ENCODE results near the gene UBE2A. TPM values are rescaled to one million over a fixed set of nuclear protein-coding genes. Genes with fewer than 3 reads are reported as not detected.
A peak's percentile ranks its signal among the peaks of the same experiment; 100 is the strongest.

The UBE2A gene
- total RNA-seq, 6 donors from 2014 or later: 15.0 to 48.6 (median 40.8) TPM

DNA sequence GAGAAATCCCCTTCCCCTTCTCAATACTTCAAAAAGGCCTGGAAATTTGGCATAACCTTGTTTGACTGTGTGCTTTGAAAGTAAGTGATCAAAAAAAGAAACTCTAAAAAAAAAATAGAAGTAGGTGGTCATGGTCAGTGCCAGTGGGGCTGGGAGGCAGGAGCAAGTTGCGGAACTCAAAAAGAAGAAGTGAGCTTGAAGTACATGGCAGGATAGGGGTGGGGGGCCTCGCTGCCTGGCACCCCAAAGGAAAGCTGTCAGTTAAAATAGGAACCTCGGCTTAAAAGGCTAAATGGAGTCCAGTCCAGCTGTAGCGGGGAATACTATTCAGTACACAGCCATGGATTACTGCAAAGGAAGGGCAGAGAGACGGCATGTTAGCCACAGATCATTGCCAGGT is 44.1 kb downstream of the UBE2A start:
- Histone ChIP-seq H3K9me3 (no peaks in the 10 kb centered on the region), H3K27me3 (no peaks in the 10 kb centered on the region), H3K4me1 (no peaks in the 10 kb centered on the region), H3K36me3 (no peaks in the 10 kb centered on the region), H3K4me3 (no peak overlapping the region), H3K27ac (peak overlapping the region in 1 of 4 donors; percentile 1)
- ATAC-seq (ENCODE audit: low FRiP score in 2 of 2): peak; percentile 50 to 55
- no peak for TF ChIP-seq EP300 (IDR thresholded peaks at IDR 0.05)
- DNase-seq: peak in 1 of 2 donors; percentile 61
- WGBS, 2 donors: 55 to 66% methylated on average over 5 of the region's 5 CpGs

DNA sequence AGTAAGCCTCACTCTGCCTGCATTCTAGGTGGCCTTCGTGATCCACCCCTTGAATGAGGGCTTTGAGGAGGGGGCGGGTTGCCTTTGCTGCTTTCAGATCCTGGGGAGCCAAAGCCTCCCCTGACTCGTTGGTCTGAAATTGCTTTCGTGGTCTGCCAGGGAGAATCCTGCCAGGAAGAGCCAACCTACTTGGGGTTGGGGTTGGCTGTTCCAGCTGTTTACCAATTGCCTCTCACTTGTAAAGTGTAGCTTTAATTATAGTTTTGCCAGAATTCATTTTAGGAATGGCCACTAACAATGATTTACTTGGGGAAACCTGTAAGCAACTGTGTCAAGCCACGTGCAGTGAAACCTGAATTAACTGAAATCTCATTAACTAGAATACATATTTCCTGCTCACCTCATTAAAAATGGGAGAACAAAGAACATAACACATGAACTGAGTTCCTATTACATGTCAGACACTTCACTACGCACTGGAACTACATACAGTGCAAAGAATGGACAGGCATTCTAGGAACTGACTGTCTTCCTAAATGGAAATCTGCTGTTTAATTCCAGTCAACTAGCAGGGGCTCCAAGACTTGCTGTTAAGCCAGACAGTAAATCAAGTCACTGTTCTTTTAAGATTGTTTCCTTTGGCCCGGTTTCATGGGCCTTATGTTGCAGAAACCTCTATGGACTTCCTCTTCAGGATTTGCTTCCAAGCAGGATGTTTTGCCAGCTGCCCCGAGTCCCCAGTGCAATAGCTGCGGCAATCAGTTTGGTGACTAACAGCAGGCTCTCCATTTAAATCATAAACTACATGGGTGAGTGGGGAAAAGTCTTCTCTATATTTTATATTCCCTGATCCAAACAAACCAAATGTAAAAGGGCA is 48.2 kb downstream of the UBE2A start:
- 43 to 68% methylated on average over 2 to 9 of the region's 9 CpGs for WGBS, 2 donors

DNA sequence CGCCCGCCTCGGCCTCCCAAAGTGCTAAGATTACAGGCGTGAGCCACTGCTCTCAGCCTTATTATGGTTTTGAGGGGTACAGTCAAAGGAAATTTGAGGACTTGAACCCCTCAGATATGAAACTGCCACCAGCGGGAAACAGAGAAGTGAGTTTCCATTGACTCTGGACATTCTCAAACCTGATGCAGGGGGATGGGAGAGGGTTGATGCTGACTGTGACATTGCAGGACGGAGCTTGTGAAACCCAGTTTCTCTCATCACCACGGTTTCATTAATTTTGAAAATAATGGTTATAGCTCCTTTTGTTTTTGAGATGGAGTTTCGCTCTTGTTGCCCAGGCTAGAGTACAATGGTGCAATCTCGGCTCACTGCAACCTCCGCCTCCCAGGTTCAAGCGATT is 50.1 kb downstream of the UBE2A start:
- Histone ChIP-seq H3K27me3 (no peaks in the 10 kb centered on the region), H3K4me3 (no peak overlapping the region), H3K4me1 (no peaks in the 10 kb centered on the region), H3K36me3 (peaks cover 0 to 3% (median 0%) of the 10 kb centered on the region in 4 donors), H3K27ac (no peak overlapping the region), H3K9me3 (no peaks in the 10 kb centered on the region)
- 92 to 95% methylated on average over 6 to 11 of the region's 11 CpGs for WGBS, 2 donors
- TF ChIP-seq, protein P1, sequence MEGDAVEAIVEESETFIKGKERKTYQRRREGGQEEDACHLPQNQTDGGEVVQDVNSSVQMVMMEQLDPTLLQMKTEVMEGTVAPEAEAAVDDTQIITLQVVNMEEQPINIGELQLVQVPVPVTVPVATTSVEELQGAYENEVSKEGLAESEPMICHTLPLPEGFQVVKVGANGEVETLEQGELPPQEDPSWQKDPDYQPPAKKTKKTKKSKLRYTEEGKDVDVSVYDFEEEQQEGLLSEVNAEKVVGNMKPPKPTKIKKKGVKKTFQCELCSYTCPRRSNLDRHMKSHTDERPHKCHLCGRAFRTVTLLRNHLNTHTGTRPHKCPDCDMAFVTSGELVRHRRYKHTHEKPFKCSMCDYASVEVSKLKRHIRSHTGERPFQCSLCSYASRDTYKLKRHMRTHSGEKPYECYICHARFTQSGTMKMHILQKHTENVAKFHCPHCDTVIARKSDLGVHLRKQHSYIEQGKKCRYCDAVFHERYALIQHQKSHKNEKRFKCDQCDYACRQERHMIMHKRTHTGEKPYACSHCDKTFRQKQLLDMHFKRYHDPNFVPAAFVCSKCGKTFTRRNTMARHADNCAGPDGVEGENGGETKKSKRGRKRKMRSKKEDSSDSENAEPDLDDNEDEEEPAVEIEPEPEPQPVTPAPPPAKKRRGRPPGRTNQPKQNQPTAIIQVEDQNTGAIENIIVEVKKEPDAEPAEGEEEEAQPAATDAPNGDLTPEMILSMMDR (IDR thresholded peaks at IDR 0.05): no peak
- TF ChIP-seq POLR2A (IDR thresholded peaks at IDR 0.05) (no peak), EP300 (IDR thresholded peaks at IDR 0.05) (no peak), POLR2AphosphoS5 (IDR thresholded peaks at IDR 0.05) (no peak)
- no peak for ATAC-seq (ENCODE audit: low FRiP score in 2 of 2)
- DNase-seq: no peak

More for the DNA sequence above, 48.2 kb downstream of the UBE2A start:
- DNase-seq (peak in 1 of 2 donors; percentile 24), ATAC-seq (ENCODE audit: low FRiP score in 2 of 2) (peak in 1 of 2 donors; percentile 43)
- Histone ChIP-seq H3K4me3 (no peak overlapping the region), H3K4me1 (no peaks in the 10 kb centered on the region), H3K9me3 (no peaks in the 10 kb centered on the region), H3K27me3 (no peaks in the 10 kb centered on the region), H3K36me3 (no peaks in the 10 kb centered on the region), H3K27ac (peak overlapping the region in 1 of 4 donors; percentile 58)
- no peak for TF ChIP-seq POLR2A (IDR thresholded peaks at IDR 0.05)
- TF ChIP-seq, protein P1 (IDR thresholded peaks at IDR 0.05): no peak
- no peak for TF ChIP-seq POLR2AphosphoS5 (IDR thresholded peaks at IDR 0.05)
- no peak for TF ChIP-seq EP300 (IDR thresholded peaks at IDR 0.05)

DNA sequence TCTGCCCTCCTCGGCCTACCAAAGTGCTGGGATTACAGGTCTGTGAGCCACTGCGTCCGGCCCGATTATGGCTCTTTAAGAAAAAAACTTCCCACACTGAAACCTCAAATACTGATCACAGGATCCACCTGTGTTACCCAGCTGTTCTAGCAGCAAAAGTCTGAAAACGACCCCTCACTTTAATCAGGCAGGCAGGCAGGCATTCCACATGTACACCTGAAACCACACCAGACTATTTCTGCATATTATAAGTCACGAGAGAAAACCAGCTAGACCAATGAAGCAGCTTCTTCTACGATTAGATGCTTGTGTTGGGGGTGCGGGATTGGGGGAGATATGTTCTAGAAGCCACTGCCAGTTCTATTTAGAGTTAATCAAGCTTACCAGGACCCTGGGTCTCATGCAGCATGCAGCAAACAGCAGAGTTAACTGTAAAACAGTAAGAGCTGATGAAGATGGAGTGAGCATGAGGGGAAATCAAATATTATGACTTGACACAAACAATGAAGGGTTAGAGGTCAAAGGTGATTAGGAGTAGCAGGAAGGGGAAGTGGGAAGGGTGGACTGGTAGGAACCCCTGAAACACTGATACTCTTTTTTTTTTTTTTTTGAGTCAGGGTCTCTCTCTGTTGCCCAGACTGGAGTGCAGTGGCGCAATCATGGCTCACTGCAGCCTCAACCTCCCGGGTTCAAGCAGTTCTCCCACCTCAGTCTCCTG is 50.7 kb downstream of the UBE2A start:
- Histone ChIP-seq H3K4me3 (no peak overlapping the region), H3K27ac (no peak overlapping the region), H3K36me3 (peaks cover 0 to 3% (median 0%) of the 10 kb centered on the region in 4 donors), H3K4me1 (no peaks in the 10 kb centered on the region), H3K9me3 (no peaks in the 10 kb centered on the region), H3K27me3 (no peaks in the 10 kb centered on the region)
- ATAC-seq (ENCODE audit: low FRiP score in 2 of 2) (no peak), DNase-seq (no peak)
- WGBS, 2 donors: 85 to 89% methylated on average over 7 to 10 of the region's 10 CpGs
- TF ChIP-seq POLR2A (IDR thresholded peaks at IDR 0.05) (no peak), POLR2AphosphoS5 (IDR thresholded peaks at IDR 0.05) (no peak), EP300 (IDR thresholded peaks at IDR 0.05) (no peak)
- TF ChIP-seq, protein P1 (IDR thresholded peaks at IDR 0.05): no peak

DNA sequence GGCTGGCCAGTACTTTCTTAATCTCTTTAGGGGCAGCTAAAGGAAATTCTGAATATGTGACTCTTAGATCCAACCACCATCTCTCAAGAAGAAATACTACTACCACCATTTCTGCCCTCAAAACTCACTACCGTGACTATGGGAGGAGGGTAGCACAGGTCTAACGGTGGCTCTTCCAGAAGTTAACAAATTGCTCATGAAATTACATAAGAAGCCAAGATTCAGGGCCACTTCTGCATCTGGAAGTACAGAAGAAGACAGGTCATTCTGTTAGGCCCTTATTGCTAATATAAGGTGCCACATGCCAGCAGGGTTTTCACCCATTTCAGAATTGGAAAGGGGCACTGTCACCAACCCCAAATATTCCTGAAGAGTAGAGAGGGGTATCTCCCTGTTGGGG is 51.5 kb downstream of the UBE2A start:
- 54 to 73% methylated on average over 2 of the region's 2 CpGs for WGBS, 2 donors
- no peaks in the 10 kb centered on the region for H3K27me3 ChIP-seq
- DNase-seq (no peak), ATAC-seq (ENCODE audit: low FRiP score in 2 of 2) (no peak)
- no peaks in the 10 kb centered on the region for H3K4me1 ChIP-seq
- no peak overlapping the region for H3K4me3 ChIP-seq
- H3K27ac ChIP-seq: no peak overlapping the region
- H3K36me3 ChIP-seq: peaks cover 0 to 3% (median 0%) of the 10 kb centered on the region in 4 donors
- no peaks in the 10 kb centered on the region for H3K9me3 ChIP-seq
- TF ChIP-seq, protein P1 (IDR thresholded peaks at IDR 0.05): no peak
- TF ChIP-seq POLR2A (IDR thresholded peaks at IDR 0.05): no peak
- no peak for TF ChIP-seq POLR2AphosphoS5 (IDR thresholded peaks at IDR 0.05)
- no peak for TF ChIP-seq EP300 (IDR thresholded peaks at IDR 0.05)
